NCI-H128 (cell line): ENCODE measurements around the gene BUB1.
"Not testable (repeated sequence)": the region's sequence is repeated elsewhere in the genome, so short reads cannot be mapped to it uniquely, and the experiment has no call there.

Experiments used
- DNase-seq: peaks from one replicate; lab custom pipeline; 2025; ENCODE audit not compliant: unreplicated experiment; lab: John Stamatoyannopoulos, UW

Gene BUB1

GRCh38 chr2:110659248-110659647 lies 18.6 kb downstream of the BUB1 start:
- no peak for DNase-seq

GRCh38 chr2:110657724-110658305 lies 20.0 kb downstream of the BUB1 start:
- DNase-seq = no peak

GRCh38 chr2:110655701-110656100 lies 22.2 kb downstream of the BUB1 start:
- no peak for DNase-seq

GRCh38 chr2:110653861-110654260 lies 24.0 kb downstream of the BUB1 start:
- no peak for DNase-seq

- DNase-seq = no peak
Observed at GRCh38 chr2:110650346-110650745, 27.5 kb downstream of the BUB1 start.

- no peak for DNase-seq
Observed at GRCh38 chr2:110647777-110648176, 30.1 kb downstream of the BUB1 start.

GRCh38 chr2:110645616-110646015 lies 32.2 kb downstream of the BUB1 start:
- DNase-seq = no peak

GRCh38 chr2:110644357-110644756 lies 33.5 kb downstream of the BUB1 start:
- no peak for DNase-seq

- no peak for DNase-seq
Observed at GRCh38 chr2:110642360-110642759, 35.5 kb downstream of the BUB1 start.

- DNase-seq = no peak
Observed at GRCh38 chr2:110639972-110640371, 37.9 kb downstream of the BUB1 start.

- no peak for DNase-seq
Observed at GRCh38 chr2:110638952-110639695, 38.7 kb downstream of the BUB1 start.

- no peak for DNase-seq
Observed at GRCh38 chr2:110638004-110638403, 39.9 kb downstream of the BUB1 start.

- DNase-seq = no peak
Observed at GRCh38 chr2:110637093-110637492, 40.8 kb downstream of the BUB1 start.

- DNase-seq = not testable (repeated sequence)
Observed at GRCh38 chr2:110635949-110636628, 41.8 kb downstream of the BUB1 start.

GRCh38 chr2:110627348-110627747 lies 50.5 kb downstream of the BUB1 start:
- DNase-seq = not testable (repeated sequence)

- DNase-seq = not testable (repeated sequence)
Observed at GRCh38 chr2:110619326-110619939, 58.4 kb downstream of the BUB1 start.

- DNase-seq = not testable (repeated sequence)
Observed at GRCh38 chr2:110613927-110614326, 63.9 kb downstream of the BUB1 start.

- not testable (repeated sequence) for DNase-seq
Observed at GRCh38 chr2:110610613-110611250, 67.1 kb downstream of the BUB1 start.

GRCh38 chr2:110609843-110610612 lies 67.8 kb downstream of the BUB1 start:
- not testable (repeated sequence) for DNase-seq

- not testable (repeated sequence) for DNase-seq
Observed at GRCh38 chr2:110608788-110609502, 68.9 kb downstream of the BUB1 start.
